AG04450 (cell line): ENCODE results near the gene PNO1. TPM values are rescaled to one million over a fixed set of nuclear protein-coding genes. Genes with fewer than 3 reads are reported as not detected.

Experiments used
- CTCF ChIA-PET: fragments of 300-600, 350-600 bp; formaldehyde crosslinking; extraction: SDS; loops from one replicate; lab custom pipeline; 2022; ENCODE audit warnings: antibody characterized with exemption, inconsistent platforms; lab: Charles Lee
- POLR2A ChIA-PET: fragments of 350-600 bp; formaldehyde crosslinking; extraction: SDS; loops from one replicate; lab custom pipeline; 2021; ENCODE audit warnings: antibody characterized with exemption, inconsistent platforms; lab: Yijun Ruan, JAX
- DNase-seq: peaks from one replicate; pipeline ENCODE4 v3.0.0-alpha.2; 2011; ENCODE audit warnings: low read depth, low spot score
- H3K27ac ChIP-seq: one replicate; pipeline ENCODE4 v1.5.1; 2012; ENCODE audit warnings: low read depth, low read length, control low read depth
- H3K27me3 ChIP-seq: one replicate; pipeline ENCODE4 v1.6.0; 2012; ENCODE audit warnings: low read length; ENCODE audit not compliant: control insufficient read depth, insufficient read depth
- H3K4me3 ChIP-seq: 2 replicates; pipeline ENCODE4 v1.5.1; 2011; ENCODE audit warnings: mild to moderate bottlenecking, low read depth, low read length, control low read depth
- H3K9me3 ChIP-seq: 2 replicates; pipeline ENCODE4 v1.5.1; 2012; ENCODE audit warnings: low read length; ENCODE audit not compliant: control insufficient read depth, insufficient read depth
- polyA plus RNA-seq: library from polyadenylated mRNA; depleted of rRNA; stranded (reverse); fragments of >200 nt; gene quantifications from 2 replicates; pipeline ENCODE4 v1.2.3, GENCODE V29; 2011
- TF ChIP-seq, protein P1 (sequence below): IDR thresholded peaks from 2 replicates; pipeline ENCODE4 v1.5.1; 2011; ENCODE audit warnings: low read depth, low read length, control low read depth, inconsistent platforms

Gene PNO1
- polyA plus RNA-seq, 1 experiment, result 14.2 TPM

DNA sequence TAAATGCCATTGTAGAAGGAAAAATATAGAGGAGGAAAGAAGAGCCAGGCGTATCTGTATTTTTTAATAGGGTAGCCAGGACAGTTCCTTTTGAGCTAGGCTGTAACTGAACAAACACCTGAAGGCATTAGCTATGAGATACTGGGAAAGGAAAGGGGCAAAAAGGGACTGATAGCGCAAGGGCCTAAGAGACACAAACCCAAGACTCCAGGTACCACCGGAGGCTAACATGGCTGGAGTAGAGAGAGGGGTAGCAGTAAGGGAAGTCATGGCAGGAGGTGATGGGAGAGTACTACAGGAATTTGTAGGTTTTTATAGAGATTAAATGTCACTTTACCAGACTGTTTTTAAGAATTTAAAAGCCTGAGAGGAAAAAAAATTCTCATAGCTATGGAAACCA is 20.7 kb downstream of the PNO1 start:
- Histone ChIP-seq H3K27ac (peak overlapping the region; percentile 71), H3K9me3 (no peaks in the 10 kb centered on the region), H3K27me3 (no peaks in the 10 kb centered on the region), H3K4me3 (no peak overlapping the region)
- CTCF ChIA-PET, result interaction anchor here (1.1 to 1.2 kb wide), 2 partner anchors 41 to 104 kb away, joined by 3 to 5 read pairs; no protein-coding TSS in a partner anchor
- TF ChIP-seq, protein P1, sequence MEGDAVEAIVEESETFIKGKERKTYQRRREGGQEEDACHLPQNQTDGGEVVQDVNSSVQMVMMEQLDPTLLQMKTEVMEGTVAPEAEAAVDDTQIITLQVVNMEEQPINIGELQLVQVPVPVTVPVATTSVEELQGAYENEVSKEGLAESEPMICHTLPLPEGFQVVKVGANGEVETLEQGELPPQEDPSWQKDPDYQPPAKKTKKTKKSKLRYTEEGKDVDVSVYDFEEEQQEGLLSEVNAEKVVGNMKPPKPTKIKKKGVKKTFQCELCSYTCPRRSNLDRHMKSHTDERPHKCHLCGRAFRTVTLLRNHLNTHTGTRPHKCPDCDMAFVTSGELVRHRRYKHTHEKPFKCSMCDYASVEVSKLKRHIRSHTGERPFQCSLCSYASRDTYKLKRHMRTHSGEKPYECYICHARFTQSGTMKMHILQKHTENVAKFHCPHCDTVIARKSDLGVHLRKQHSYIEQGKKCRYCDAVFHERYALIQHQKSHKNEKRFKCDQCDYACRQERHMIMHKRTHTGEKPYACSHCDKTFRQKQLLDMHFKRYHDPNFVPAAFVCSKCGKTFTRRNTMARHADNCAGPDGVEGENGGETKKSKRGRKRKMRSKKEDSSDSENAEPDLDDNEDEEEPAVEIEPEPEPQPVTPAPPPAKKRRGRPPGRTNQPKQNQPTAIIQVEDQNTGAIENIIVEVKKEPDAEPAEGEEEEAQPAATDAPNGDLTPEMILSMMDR, result no peak
- DNase-seq, result no peak
- POLR2A ChIA-PET, result no interaction called here

DNA sequence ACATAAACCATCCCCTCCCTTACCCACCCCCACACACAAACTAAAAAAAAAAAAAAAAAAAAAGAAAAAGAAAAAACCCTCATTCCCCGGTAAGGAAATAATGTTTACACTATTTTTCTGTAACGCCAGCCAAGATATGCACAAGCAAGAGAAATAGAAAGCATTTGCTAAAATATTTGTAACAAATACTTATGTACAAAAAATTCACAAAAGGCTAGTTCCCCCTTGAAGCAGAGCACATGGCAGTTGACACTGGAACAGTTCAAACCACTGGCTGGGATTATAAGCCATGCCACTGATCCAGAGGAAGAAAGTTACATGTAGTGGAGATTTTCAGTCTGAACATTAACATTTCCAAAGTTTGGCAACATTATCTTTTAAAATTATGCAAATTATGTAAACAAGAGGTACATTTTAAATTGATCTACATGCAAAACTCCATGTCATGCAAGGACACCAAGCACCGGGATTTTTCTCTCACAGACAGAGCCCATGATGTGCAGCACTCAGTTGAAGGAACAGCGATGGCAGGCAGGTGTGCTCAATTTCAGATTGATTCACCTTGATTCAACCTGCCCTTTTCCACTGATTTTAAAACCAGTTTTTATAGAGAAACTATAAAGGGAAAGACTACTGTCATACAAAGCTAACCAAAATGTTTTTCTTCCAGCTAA is 21.4 kb downstream of the PNO1 start:
- CTCF ChIA-PET, result interaction anchor here (0.6 to 2.4 kb wide), 4 partner anchors 17 to 147 kb away, joined by 3 to 8 read pairs (median 4); no protein-coding TSS in a partner anchor
- Histone ChIP-seq H3K27ac (no peak overlapping the region), H3K4me3 (no peak overlapping the region), H3K9me3 (no peaks in the 10 kb centered on the region), H3K27me3 (no peaks in the 10 kb centered on the region)
- TF ChIP-seq, protein P1, result no peak
- no peak for DNase-seq
- POLR2A ChIA-PET, result interaction anchor here (1.5 kb wide), 1 partner anchor 21 kb away, joined by 3 read pairs; the partner anchor contains the start of gene PNO1

DNA sequence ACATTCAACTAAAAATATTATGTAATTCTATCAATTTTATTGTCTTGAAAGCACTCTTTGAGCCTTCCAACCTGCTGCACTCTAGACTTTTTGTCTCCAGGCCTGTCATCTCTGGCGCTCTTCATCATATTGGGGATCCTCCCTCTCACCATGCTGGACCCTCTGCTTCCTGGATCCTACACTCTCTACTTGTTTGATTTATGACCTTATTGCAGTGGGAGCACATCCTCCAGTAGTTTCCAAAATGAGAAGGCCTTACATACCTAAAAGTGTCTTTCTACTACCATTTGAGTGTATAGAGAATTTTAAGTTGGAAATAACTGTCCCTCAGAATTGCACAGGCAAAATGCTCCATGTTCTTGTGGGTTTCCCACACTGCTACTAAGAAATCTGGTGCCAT is 25.2 kb downstream of the PNO1 start:
- no peak overlapping the region for H3K27ac ChIP-seq
- POLR2A ChIA-PET, result no interaction called here
- no peak for DNase-seq
- CTCF ChIA-PET, result interaction anchor here (0.6 to 1.7 kb wide), 3 partner anchors 13 to 213 kb away, joined by 3 to 8 read pairs (median 4); no protein-coding TSS in a partner anchor
- no peaks in the 10 kb centered on the region for H3K9me3 ChIP-seq
- TF ChIP-seq, protein P1, result no peak
- no peaks in the 10 kb centered on the region for H3K27me3 ChIP-seq
- no peak overlapping the region for H3K4me3 ChIP-seq

DNA sequence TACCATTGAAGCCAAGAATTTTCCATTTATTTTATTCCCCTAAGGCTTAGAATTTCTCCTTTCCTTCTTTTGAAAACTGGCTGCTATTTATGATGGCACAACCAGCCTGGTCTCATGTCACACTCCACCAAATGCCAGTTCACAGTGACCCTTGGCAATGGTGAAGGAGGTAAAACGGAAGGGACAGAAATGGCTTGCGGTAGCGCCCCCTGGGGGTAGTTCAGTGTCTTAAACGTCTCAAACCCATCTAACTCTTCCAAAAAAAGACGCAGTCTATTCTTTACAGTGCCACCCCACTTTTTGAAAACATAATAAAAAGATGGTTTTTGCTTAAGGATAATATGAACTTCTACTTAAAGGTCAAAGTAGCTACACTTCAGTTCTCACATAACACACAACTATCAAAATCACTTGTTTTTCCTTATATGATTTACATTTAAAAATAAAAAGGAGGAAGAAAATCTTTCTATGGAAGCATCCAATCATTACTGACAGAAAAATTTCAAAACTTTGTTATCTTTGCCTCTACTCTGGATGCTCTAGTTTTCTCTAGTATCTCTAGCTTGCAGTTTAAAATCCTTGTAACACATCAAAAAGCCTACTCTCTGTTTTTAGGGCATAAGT is 28.0 kb downstream of the PNO1 start:
- Histone ChIP-seq H3K9me3 (no peaks in the 10 kb centered on the region), H3K27me3 (no peaks in the 10 kb centered on the region), H3K4me3 (no peak overlapping the region), H3K27ac (no peak overlapping the region)
- DNase-seq, result no peak
- ChIA-PET POLR2A (no interaction called here), CTCF (interaction anchor here (0.6 to 2.8 kb wide), 7 partner anchors 10 to 172 kb away, joined by 3 to 25 read pairs (median 4); no protein-coding TSS in a partner anchor)
- TF ChIP-seq, protein P1, result peak; percentile 68

DNA sequence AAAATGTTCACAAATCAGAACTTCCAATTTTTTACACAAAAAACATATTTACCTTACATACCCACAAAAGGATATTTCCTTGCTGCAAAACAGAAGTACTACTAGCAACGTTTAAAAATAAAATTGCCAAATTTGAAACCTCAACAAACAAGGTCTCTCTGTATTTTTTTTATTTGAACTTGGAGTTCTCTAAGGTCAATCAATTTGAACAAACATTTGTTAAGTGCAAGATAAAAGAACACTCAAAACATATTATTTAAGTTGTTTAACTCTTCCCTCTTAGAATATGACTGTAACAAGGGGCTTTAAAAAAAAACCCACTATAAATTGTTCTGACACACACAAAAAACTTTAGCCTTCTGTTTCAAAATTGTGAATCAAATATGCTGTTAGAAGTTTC is 29.6 kb downstream of the PNO1 start:
- POLR2A ChIA-PET, result no interaction called here
- no peak for DNase-seq
- TF ChIP-seq, protein P1, result no peak
- no peaks in the 10 kb centered on the region for H3K27me3 ChIP-seq
- H3K27ac ChIP-seq, result no peak overlapping the region
- no peaks in the 10 kb centered on the region for H3K9me3 ChIP-seq
- CTCF ChIA-PET, result interaction anchor here (1.1 to 2.8 kb wide), 3 partner anchors 9 to 13 kb away, joined by 3 to 25 read pairs (median 3); no protein-coding TSS in a partner anchor
- no peak overlapping the region for H3K4me3 ChIP-seq
